ENCODE data around the gene SLC39A11. TPM values are rescaled to one million over a fixed set of nuclear protein-coding genes. Genes with fewer than 3 reads are reported as not detected.

The SLC39A11 gene
- total RNA-seq, 1 donor from 2014 or later: 34.8 TPM

DNA sequence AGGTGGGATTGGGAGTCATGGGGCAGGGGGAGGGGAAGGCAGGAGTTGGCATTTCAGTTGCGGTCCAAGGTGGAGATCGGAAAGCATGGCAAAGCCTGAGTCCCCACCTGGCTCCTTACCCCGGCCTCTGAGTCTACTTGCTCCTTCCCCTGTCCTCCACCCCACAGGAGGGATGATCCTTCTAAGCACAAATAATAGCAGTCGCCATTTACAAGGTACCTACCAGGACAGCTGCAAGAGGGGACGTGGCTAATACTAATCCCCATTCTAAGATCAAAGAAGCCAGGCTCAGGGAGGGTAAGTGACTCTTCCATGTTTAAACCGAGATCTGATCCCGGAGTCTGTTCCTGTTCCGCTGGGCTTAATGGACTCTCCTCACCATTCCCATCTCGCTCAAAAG is 396.3 kb downstream of the SLC39A11 start:
- ChIA-PET POLR2A (no interaction called here), CTCF (no interaction called here)
- no peak overlapping the region for H3K27ac Mint-ChIP-seq
- DNase-seq (no peak), ATAC-seq (ENCODE audit: low read depth) (no peak)
- no peaks in the 10 kb centered on the region for H3K4me1 Mint-ChIP-seq
- TF ChIP-seq, protein P1, sequence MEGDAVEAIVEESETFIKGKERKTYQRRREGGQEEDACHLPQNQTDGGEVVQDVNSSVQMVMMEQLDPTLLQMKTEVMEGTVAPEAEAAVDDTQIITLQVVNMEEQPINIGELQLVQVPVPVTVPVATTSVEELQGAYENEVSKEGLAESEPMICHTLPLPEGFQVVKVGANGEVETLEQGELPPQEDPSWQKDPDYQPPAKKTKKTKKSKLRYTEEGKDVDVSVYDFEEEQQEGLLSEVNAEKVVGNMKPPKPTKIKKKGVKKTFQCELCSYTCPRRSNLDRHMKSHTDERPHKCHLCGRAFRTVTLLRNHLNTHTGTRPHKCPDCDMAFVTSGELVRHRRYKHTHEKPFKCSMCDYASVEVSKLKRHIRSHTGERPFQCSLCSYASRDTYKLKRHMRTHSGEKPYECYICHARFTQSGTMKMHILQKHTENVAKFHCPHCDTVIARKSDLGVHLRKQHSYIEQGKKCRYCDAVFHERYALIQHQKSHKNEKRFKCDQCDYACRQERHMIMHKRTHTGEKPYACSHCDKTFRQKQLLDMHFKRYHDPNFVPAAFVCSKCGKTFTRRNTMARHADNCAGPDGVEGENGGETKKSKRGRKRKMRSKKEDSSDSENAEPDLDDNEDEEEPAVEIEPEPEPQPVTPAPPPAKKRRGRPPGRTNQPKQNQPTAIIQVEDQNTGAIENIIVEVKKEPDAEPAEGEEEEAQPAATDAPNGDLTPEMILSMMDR (IDR thresholded peaks at IDR 0.05): no peak
- H3K27me3 Mint-ChIP-seq: no peaks in the 10 kb centered on the region
- peaks cover 7% of the 10 kb centered on the region for H3K9me3 Mint-ChIP-seq
- no peak overlapping the region for H3K4me3 Mint-ChIP-seq
- intact Hi-C loops (cut with micrococcal nuclease): no loop called here
- peaks cover 7% of the 10 kb centered on the region for H3K36me3 Mint-ChIP-seq (ENCODE audit: low read depth)

DNA sequence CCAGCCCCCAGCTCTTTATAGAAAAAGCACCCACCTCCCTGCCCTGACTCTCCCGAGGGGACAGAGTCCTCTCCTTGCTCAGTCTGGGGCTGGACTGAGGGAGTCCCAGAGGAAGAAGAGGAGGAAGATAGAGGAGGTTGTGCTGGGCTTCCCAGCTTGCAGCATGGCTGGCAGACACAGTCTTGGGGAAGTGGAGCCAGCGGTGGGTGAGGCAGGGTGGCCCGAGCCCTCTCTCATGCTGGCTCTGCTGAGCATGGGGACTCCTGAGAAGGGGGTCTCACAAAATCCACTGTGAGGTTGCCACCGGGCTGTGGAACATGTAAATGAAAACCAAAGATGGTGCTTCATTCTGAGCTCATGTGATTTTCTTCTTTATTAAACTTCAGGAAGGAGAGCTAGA is 398.5 kb downstream of the SLC39A11 start:
- DNase-seq: no peak
- Mint-ChIP-seq H3K4me1 (no peaks in the 10 kb centered on the region), H3K4me3 (no peak overlapping the region), H3K36me3 (ENCODE audit: low read depth) (no peaks in the 10 kb centered on the region), H3K27ac (no peak overlapping the region), H3K9me3 (no peaks in the 10 kb centered on the region), H3K27me3 (no peaks in the 10 kb centered on the region)
- intact Hi-C loops (cut with micrococcal nuclease): no loop called here
- ChIA-PET POLR2A (no interaction called here), CTCF (no interaction called here)
- no peak for ATAC-seq (ENCODE audit: low read depth)
- TF ChIP-seq, protein P1 (IDR thresholded peaks at IDR 0.05): no peak

DNA sequence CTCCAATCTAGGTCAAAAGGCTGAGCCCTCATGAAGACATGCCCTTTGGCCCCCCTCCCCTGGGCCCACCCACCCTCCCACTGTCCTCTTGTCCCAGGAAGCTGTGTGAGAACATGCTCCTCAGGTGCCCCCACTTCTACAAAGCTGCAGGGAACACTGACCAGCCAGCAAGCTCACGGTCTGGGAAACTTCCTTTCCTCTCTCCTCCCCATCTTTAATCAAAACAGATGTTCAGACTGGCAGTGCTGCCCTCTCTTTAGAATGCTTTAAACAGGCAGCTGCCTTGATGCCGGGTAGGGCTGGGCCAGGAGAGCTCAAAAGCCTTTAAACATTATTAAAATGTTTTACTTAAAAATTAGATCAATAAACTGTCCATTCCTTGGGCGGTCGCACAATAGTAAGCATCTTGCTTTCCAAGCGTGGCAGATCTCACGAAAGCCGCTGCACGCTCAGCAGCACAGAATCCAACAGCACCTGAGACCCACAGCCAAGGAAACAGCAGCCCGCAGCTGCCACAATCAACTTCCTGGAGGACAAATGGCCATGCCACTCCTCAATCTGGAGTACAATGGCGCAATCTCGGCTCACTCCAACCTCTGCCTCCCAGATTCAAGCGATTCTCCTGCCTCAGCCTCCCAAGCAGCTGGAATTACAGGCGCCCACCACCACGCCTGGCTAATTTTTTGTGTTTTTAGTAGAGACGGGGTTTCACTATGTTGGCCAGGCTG is 399.2 kb downstream of the SLC39A11 start:
- no peak for DNase-seq
- Mint-ChIP-seq H3K4me1 (no peaks in the 10 kb centered on the region), H3K4me3 (no peak overlapping the region), H3K27ac (no peak overlapping the region), H3K9me3 (no peaks in the 10 kb centered on the region), H3K36me3 (ENCODE audit: low read depth) (no peaks in the 10 kb centered on the region), H3K27me3 (no peaks in the 10 kb centered on the region)
- intact Hi-C loops (cut with micrococcal nuclease): no loop called here
- ChIA-PET POLR2A (no interaction called here), CTCF (no interaction called here)
- no peak for ATAC-seq (ENCODE audit: low read depth)
- TF ChIP-seq, protein P1 (IDR thresholded peaks at IDR 0.05): no peak

DNA sequence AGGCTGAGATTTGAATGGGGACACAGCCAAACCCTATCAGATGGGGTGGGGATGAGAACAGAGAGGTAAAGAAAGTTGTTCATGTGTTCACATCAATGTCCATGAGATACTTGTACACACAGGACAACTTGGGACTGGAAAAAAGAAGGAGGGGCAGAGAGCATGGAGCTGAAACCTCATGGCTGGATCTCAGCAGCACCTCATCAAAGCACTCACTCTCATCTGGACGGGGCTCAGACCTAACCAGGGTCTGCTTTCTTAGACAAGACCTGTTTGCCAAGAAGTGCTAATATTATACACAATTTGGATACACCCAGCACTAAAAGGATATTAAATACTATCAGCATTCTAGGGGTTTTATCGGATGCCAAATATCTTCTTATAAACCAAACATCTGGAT is 399.8 kb downstream of the SLC39A11 start:
- DNase-seq (no peak), ATAC-seq (ENCODE audit: low read depth) (no peak)
- Mint-ChIP-seq H3K4me1 (no peaks in the 10 kb centered on the region), H3K27ac (no peak overlapping the region), H3K9me3 (no peaks in the 10 kb centered on the region), H3K27me3 (no peaks in the 10 kb centered on the region), H3K4me3 (no peak overlapping the region), H3K36me3 (ENCODE audit: low read depth) (no peaks in the 10 kb centered on the region)
- ChIA-PET CTCF (no interaction called here), POLR2A (no interaction called here)
- TF ChIP-seq, protein P1 (IDR thresholded peaks at IDR 0.05): no peak
- intact Hi-C loops (cut with micrococcal nuclease): no loop called here

DNA sequence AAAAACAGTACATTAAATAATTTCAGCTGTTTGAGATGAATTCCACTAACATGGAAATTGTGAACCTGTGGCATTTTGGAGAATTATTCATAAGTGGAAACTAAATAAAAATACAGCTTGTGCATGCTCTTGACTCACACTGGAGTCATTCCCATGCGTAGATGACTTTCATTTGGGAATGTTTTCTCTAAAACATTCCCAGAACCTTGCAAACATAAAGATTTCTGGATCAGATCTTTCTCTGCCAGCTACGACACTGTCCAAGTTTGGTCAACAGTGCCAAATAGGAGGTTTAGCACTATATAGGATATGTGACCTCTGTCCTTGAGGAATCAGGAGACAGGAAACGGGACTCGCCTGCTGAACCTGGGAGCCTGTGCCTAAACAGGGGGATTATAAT is 400.9 kb downstream of the SLC39A11 start:
- no peak for ATAC-seq (ENCODE audit: low read depth)
- H3K4me1 Mint-ChIP-seq: no peaks in the 10 kb centered on the region
- TF ChIP-seq, protein P1 (IDR thresholded peaks at IDR 0.05): no peak
- DNase-seq: no peak
- H3K36me3 Mint-ChIP-seq (ENCODE audit: low read depth): no peaks in the 10 kb centered on the region
- ChIA-PET POLR2A (interaction anchor here (0.7 kb wide), 1 partner anchor 19 kb away, joined by 3 read pairs; no protein-coding TSS in a partner anchor), CTCF (no interaction called here)
- intact Hi-C loops (cut with micrococcal nuclease): no loop called here
- H3K27me3 Mint-ChIP-seq: no peaks in the 10 kb centered on the region
- H3K27ac Mint-ChIP-seq: no peak overlapping the region
- H3K4me3 Mint-ChIP-seq: no peak overlapping the region
- no peaks in the 10 kb centered on the region for H3K9me3 Mint-ChIP-seq
